ENCODE data around the gene RPP40.
"Not testable (repeated sequence)": the region's sequence is repeated elsewhere in the genome, so short reads cannot be mapped to it uniquely, and the experiment has no call there.

Gene RPP40

DNA sequence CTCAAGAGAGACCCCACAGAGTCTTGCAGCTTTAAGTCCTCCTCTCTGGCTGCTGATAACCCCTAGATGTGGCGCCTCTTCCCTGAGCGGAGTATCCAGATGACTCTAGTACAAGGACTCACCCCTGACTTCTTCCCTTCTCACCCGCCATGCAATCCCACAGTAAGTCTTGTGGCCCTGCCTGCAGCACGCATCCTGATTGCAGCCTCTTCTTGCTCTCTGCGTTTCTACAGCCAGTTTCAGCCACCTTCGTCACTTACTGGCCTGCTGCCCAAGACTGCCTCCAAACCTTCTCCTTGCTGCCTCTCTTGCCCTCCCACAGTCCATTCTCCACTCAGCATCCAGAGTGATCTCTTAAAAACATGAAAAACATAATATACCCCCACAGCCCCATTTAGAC, 2.4 kb upstream of the RPP40 start:
- ChIA-PET CTCF (interaction anchor here (0.9 to 1.7 kb wide), 3 partner anchors 12 to 24 kb away, joined by 3 to 5 read pairs (median 4); no protein-coding TSS in a partner anchor), POLR2A (no interaction called here)
- TF ChIP-seq CTCF (IDR thresholded peaks at IDR 0.05; ENCODE audit: insufficient read depth, low read length, missing control alignments): no peak
- no peak overlapping the region for H3K4me3 ChIP-seq (ENCODE audit: low read depth, low read length)
- no peak for DNase-seq (ENCODE audit: low read depth, low spot score)

DNA sequence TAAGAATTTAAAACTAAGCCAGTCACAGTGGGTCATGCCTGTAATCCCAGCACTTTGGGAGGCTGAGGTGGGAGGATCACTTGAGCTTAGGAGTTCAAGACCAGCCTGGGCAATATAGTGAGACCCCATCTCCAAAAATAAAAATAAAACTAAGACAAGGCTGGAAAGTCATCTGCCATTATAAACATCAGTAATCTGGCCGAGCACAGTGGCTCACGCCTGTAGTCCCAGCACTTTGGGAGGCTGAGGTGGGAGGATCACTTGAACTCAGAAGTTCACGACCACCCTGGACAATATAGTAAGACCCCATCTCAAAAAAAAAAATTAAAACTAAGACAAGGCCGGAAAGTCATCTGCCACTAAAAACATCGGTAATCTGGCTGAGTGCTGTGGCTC, 1.2 kb upstream of the RPP40 start:
- CTCF ChIA-PET: interaction anchor here (1.0 to 2.1 kb wide), 4 partner anchors 9 to 446 kb away, joined by 3 to 11 read pairs (median 4); no protein-coding TSS in a partner anchor
- POLR2A ChIA-PET; DNase-seq (ENCODE audit: low read depth, low spot score); H3K4me3 ChIP-seq (ENCODE audit: low read depth, low read length): not testable (repeated sequence)

DNA sequence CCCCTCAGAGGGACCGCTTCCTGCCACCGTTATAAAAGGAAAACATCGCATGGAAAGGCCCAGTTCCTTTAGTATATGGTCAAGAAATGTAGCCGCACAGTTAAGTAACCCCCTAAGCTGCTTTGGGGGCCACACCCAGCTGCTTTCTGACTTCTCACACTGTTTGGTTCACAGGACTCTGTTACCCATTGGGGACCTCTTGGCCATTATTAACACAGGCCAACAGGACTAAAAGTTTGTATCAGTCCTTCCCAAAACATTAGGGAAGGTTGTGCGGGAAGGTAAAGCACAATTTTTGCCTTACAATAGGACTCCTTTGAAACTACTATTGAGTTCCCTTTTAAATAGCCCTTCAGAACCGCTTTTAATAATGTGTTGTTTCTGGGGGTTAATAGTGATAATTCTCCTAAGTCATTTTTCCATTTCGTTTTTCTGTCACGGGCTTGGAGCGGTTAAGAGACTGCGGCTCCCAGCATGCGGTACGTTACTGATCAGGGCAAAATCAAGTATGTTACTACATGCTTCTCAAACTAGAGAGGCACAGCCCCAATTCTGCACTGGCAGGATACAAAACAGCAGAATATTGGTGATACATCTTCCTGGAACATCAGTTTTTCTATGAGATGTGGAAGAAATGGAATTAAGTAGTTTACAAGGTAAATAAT, 668 bp upstream of the RPP40 start:
- CTCF ChIA-PET: interaction anchor here (0.5 to 2.2 kb wide), 14 partner anchors 9 to 1998 kb away, joined by 3 to 16 read pairs (median 5); no protein-coding TSS in a partner anchor
- no peak for DNase-seq (ENCODE audit: low read depth, low spot score)
- no peak for TF ChIP-seq CTCF (IDR thresholded peaks at IDR 0.05; ENCODE audit: insufficient read depth, low read length, missing control alignments)
- POLR2A ChIA-PET: no interaction called here
- H3K4me3 ChIP-seq (ENCODE audit: low read depth, low read length): peak overlapping the region; percentile 90

GRCh38 chr6:4999586-4999985, 4.3 kb downstream of the RPP40 start:
- no peak overlapping the region for H3K4me3 ChIP-seq (ENCODE audit: low read depth, low read length)
- POLR2A ChIA-PET: no interaction called here
- no peak for TF ChIP-seq CTCF (IDR thresholded peaks at IDR 0.05; ENCODE audit: insufficient read depth, low read length, missing control alignments)
- DNase-seq (ENCODE audit: low read depth, low spot score): no peak
- CTCF ChIA-PET: no interaction called here

GRCh38 chr6:4997862-4998261, 6.0 kb downstream of the RPP40 start:
- ChIA-PET CTCF (no interaction called here), POLR2A (no interaction called here)
- no peak for TF ChIP-seq CTCF (IDR thresholded peaks at IDR 0.05; ENCODE audit: insufficient read depth, low read length, missing control alignments)
- no peak overlapping the region for H3K4me3 ChIP-seq (ENCODE audit: low read depth, low read length)
- no peak for DNase-seq (ENCODE audit: low read depth, low spot score)

GRCh38 chr6:4994741-4995140, 9.1 kb downstream of the RPP40 start:
- POLR2A ChIA-PET: no interaction called here
- no peak for TF ChIP-seq CTCF (IDR thresholded peaks at IDR 0.05; ENCODE audit: insufficient read depth, low read length, missing control alignments)
- no peak for DNase-seq (ENCODE audit: low read depth, low spot score)
- H3K4me3 ChIP-seq (ENCODE audit: low read depth, low read length): no peak overlapping the region
- CTCF ChIA-PET: interaction anchor here (1.0 kb wide), 1 partner anchor 9 kb away, joined by 4 read pairs; no protein-coding TSS in a partner anchor

DNA sequence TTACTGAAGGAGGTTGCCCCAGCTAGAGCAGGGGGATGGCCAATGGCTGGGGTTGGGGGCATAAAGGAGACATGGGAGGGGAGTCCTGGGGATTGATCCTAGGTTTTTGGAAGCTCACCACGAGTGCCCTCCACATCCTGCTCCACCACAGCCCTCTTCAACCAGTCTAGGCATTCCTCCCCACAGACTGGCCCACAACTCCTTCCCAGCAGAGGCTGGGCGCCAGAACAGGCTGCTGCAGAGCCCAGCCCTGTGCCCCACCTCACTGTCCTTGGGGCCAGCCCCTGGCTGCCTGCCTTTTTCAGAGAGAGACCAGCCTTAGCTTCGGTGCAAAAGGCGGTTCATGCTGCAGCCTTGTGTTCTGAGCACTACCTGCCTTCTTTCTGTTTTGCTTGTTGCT, 16.4 kb downstream of the RPP40 start:
- DNase-seq (ENCODE audit: low read depth, low spot score): no peak
- no peak for TF ChIP-seq CTCF (IDR thresholded peaks at IDR 0.05; ENCODE audit: insufficient read depth, low read length, missing control alignments)
- H3K4me3 ChIP-seq (ENCODE audit: low read depth, low read length): no peak overlapping the region
- ChIA-PET CTCF (no interaction called here), POLR2A (no interaction called here)

All from AG04449 (cell line).